ENCODE data around the gene PRODH2.

GRCh38 chr19:35755131-35755549 is 57.5 kb downstream of the PRODH2 start:
- TF ChIP-seq CTCF (CRISPR knock-in tag; IDR thresholded peaks at IDR 0.05) = no peak
- no peak for TF ChIP-seq ZNF12 (CRISPR knock-in tag; IDR thresholded peaks at IDR 0.05)
- no peak for TF ChIP-seq NFYB (CRISPR knock-in tag; IDR thresholded peaks at IDR 0.05)
- no peak for TF ChIP-seq ZNF639 (CRISPR knock-in tag; conservative IDR thresholded peaks at IDR 0.05)
- TF ChIP-seq IKZF1 (IDR thresholded peaks at IDR 0.05) = no peak
- no peak for TF ChIP-seq GABPA (IDR thresholded peaks at IDR 0.05; ENCODE audit: low read depth, low read length)
- no peak for TF ChIP-seq GABPA (CRISPR knock-in tag; IDR thresholded peaks at IDR 0.05; ENCODE audit: low read depth)
- TF ChIP-seq ZNF318 (CRISPR knock-in tag; IDR thresholded peaks at IDR 0.05) = no peak
